BE2C (cell line): ENCODE measurements around the gene KIRREL3.

Experiments
- DNase-seq: peaks from one replicate; pipeline ENCODE4 v3.0.0-alpha.2; 2020
- H3K27me3 ChIP-seq: fragments of 250-450 bp; sonication (Bioruptor Pico); 2 replicates; pipeline ENCODE4 v1.5.1; 2020; ENCODE audit warnings: mild to moderate bottlenecking
- H3K36me3 ChIP-seq: fragments of 250-450 bp; sonication (Bioruptor Pico); 2 replicates; pipeline ENCODE4 v1.5.1; 2020; ENCODE audit warnings: mild to moderate bottlenecking
- H3K4me1 ChIP-seq: fragments of 250-450 bp; sonication (Bioruptor Pico); 2 replicates; pipeline ENCODE4 v1.5.1; 2020
- H3K4me3 ChIP-seq: 2 replicates; pipeline ENCODE4 v1.5.1; 2011; ENCODE audit warnings: low read depth, low read length
- H3K9me3 ChIP-seq: fragments of 250-450 bp; sonication (Bioruptor Pico); 2 replicates; pipeline ENCODE4 v1.5.1; 2020
- TF ChIP-seq, protein P1 (sequence below): IDR thresholded peaks from 2 replicates; pipeline ENCODE4 v1.5.1; 2012; ENCODE audit warnings: mild to moderate bottlenecking, low read depth, low read length

Gene KIRREL3

DNA sequence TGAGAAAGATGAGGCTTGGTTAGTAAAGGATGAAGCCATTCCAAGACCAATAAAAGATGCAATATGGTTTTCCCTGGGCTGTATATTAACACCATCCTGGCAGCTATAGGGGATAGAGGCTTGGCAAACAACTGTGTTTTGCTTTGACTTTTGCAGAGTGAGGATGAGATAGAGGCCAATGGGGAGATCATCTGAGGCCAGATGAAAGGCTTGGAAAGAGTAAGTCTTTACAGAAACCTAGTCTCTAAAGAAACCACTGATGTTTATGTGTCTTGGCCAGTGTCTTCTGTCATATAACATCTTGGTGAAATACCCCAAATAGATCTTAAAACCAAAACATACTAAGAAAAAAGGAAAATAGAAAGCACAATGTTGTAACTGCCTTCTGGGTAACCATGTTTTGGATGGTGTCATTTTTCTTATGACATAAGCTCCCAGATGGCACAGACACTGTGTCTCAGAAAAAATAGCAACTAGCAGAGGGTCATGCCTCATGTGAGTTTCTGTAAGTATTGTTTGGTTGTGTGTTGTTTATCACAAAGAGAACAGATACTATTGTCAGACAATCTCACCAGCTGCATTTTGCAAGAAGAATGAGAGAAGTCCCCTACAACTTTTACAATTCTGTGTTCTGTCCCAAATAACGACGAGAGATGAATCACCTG, 339.7 kb downstream of the KIRREL3 start:
- H3K27me3 ChIP-seq = no peaks in the 10 kb centered on the region
- no peaks in the 10 kb centered on the region for H3K9me3 ChIP-seq
- H3K4me3 ChIP-seq = no peak overlapping the region
- DNase-seq = no peak
- peaks cover 11% of the 10 kb centered on the region for H3K4me1 ChIP-seq
- no peaks in the 10 kb centered on the region for H3K36me3 ChIP-seq
- TF ChIP-seq, protein P1, sequence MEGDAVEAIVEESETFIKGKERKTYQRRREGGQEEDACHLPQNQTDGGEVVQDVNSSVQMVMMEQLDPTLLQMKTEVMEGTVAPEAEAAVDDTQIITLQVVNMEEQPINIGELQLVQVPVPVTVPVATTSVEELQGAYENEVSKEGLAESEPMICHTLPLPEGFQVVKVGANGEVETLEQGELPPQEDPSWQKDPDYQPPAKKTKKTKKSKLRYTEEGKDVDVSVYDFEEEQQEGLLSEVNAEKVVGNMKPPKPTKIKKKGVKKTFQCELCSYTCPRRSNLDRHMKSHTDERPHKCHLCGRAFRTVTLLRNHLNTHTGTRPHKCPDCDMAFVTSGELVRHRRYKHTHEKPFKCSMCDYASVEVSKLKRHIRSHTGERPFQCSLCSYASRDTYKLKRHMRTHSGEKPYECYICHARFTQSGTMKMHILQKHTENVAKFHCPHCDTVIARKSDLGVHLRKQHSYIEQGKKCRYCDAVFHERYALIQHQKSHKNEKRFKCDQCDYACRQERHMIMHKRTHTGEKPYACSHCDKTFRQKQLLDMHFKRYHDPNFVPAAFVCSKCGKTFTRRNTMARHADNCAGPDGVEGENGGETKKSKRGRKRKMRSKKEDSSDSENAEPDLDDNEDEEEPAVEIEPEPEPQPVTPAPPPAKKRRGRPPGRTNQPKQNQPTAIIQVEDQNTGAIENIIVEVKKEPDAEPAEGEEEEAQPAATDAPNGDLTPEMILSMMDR = no peak

DNA sequence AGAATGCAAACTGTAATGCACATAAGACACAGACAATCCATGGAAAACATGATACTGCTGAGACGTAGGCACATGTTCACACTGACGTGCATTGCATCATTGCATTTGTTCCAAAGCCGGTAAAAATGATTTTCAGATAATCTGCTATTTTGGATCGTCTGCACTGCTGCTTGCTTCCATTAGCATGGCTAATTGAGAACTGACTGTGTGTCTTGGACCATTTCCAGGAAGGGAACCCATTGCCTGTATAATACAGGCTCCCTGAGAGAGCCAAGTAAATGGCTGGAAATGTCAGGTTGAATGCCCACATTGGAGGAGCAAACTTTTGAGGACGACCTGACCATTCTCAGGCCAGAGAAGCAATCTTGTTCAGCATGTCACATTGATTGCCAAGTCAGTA, 340.2 kb downstream of the KIRREL3 start:
- H3K4me3 ChIP-seq = peak overlapping the region; percentile 2
- peaks cover 15% of the 10 kb centered on the region for H3K4me1 ChIP-seq
- H3K9me3 ChIP-seq = no peaks in the 10 kb centered on the region
- H3K36me3 ChIP-seq = no peaks in the 10 kb centered on the region
- H3K27me3 ChIP-seq = no peaks in the 10 kb centered on the region
- TF ChIP-seq, protein P1 = no peak
- peak; percentile 42 for DNase-seq

DNA sequence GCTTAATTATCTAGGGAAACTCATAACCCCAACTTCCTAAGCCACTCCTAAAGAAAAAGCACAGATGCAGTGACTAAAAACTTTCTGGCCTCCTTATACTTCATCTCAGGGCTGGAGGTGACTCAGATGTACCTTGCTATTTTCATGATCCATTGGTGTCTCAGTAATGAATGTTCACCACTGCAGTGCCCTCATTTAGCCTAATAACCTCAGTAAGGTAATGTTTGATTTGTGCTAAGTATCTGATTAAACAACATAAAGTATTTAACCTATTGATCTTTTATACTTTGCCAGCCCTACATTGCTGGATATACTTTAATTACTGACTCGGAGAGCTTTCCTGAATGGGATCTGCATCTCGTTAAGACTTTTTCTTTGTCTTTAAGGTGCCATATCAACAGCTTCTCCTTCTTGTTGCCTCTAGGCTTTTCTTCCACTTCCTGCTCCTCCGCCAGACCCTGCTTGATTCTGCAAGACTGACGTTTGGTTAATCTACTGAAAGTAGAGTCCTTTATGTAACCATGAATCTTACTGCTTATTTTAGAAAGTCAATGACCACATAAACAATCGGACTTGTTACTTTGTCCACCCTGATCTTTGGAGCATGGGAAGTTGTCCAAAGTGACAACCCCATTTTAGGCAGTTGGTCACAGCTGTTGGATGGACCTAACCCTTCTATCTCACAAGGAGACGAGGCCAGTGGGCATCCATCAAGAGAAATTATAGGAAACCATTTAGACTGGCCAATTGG, 342.1 kb downstream of the KIRREL3 start:
- H3K4me1 ChIP-seq = peaks cover 20% of the 10 kb centered on the region
- no peaks in the 10 kb centered on the region for H3K27me3 ChIP-seq
- no peak for DNase-seq
- H3K9me3 ChIP-seq = no peaks in the 10 kb centered on the region
- no peaks in the 10 kb centered on the region for H3K36me3 ChIP-seq
- TF ChIP-seq, protein P1 = no peak
- H3K4me3 ChIP-seq = no peak overlapping the region

DNA sequence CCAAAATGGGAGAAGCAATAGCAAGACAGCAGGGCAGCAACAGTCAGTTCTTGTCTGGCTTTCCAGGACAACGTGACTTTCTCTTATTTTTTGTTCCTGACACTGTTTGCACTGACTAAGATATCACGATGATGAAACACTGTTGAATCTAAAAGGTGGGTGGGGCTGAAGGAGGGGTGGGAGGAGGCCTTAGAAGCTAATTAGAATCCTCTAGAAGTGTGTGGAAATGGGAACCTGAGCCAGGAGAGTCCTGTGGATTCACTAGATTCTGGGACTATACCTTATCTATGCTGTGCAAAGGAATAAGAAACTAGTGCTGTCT, 344.8 kb downstream of the KIRREL3 start:
- H3K4me3 ChIP-seq = no peak overlapping the region
- DNase-seq = no peak
- H3K4me1 ChIP-seq = peaks cover 20% of the 10 kb centered on the region
- no peaks in the 10 kb centered on the region for H3K27me3 ChIP-seq
- H3K9me3 ChIP-seq = no peaks in the 10 kb centered on the region
- no peaks in the 10 kb centered on the region for H3K36me3 ChIP-seq
- TF ChIP-seq, protein P1 = no peak

DNA sequence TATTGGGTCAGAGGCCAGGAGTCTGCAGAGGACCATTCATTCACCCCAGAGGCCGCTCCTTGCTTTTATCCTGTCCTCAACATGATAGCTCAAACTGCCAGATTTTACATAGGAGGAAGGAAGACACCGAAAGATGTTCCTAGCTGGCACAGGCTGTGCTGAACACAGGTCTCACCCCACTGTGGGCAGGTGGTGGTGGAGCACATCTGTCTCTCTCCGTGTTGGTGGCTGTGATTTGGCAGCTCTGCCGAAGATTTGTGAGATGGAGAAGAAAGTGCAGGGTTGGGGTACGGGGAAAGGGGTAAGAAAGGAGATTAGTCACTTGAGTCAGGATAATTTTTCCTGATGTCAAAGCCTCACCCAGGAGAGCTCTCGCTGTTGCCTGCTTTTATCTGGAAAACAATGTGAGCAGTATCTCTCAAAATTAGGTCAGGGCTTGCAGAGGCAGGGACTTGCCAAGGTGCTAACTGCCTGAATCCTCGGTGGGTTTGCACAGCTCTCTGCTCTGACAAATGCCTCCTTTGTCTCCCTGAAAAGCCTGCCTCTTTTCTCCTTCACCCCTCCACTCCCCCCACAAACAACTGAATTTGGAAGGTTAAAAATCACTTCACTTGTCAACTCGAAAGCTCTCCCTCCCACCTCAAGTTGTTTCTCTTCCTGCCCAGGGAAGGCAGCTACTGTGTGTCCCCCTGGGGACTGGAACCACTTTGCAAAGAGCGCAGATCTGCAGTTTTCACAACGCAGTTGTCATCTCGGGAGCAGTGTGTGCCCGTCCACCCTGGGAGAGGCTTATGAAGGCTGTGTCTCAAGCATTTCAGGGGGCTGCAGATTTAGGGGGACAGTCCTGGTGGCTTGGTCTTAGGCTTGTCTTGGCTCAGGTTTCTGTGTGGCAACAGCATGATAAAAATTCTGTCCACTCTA, 345.4 kb downstream of the KIRREL3 start:
- H3K36me3 ChIP-seq = no peaks in the 10 kb centered on the region
- DNase-seq = no peak
- TF ChIP-seq, protein P1 = no peak
- no peaks in the 10 kb centered on the region for H3K27me3 ChIP-seq
- H3K4me1 ChIP-seq = peaks cover 15% of the 10 kb centered on the region
- 0 out of 2 replicates have a peak overlapping the region, but pooled peaks have one; percentile 1 for H3K4me3 ChIP-seq
- no peaks in the 10 kb centered on the region for H3K9me3 ChIP-seq
